Fibroblast of the aortic adventitia (primary cell): ENCODE measurements around the gene PDK3. TPM values are rescaled to one million over a fixed set of nuclear protein-coding genes. Genes with fewer than 3 reads are reported as not detected.
A peak's percentile ranks its signal among the peaks of the same experiment; 100 is the strongest.

Source experiments
- DNase-seq: peaks from one replicate; pipeline ENCODE4 v3.0.0-alpha.2; 2010; ENCODE audit warnings: low read depth
- H3K4me3 ChIP-seq: 2 replicates; pipeline ENCODE4 v1.5.1; 2011; ENCODE audit warnings: low read depth, mild to moderate bottlenecking, control low read depth, low read length, moderate library complexity
- total RNA-seq: library from RNA; depleted of rRNA; stranded (reverse); fragments of >200 nt; gene quantifications from 2 replicates; pipeline ENCODE4 v1.2.3, GENCODE V29; 2012; ENCODE audit warnings: low replicate concordance
- TF ChIP-seq, protein P1 (sequence below): IDR thresholded peaks from 2 replicates; pipeline ENCODE4 v1.5.1; 2011; ENCODE audit warnings: mild to moderate bottlenecking, low read length, control low read depth, inconsistent platforms; ENCODE audit not compliant: insufficient read depth

The PDK3 gene
- total RNA-seq, 1 donor: 6.7 TPM

DNA sequence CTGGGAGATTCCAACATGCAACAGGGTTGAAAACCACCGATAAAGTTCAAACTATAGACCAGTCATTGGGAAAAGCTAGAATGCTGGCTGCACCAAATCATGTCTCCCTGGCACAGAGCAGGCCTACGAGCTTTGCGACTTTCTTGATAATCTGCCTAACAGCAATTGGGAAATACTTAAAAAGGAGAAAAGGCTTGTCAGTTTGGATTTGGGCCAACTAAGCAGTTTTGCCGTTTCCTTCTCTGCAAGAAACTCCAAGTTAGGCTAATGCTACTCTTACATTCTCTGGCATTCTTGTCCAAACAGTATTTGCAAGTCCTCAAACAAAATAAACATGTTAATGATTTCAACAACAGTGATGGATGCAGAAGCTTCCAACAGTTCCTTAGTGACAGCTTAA lies 87.9 kb downstream of the PDK3 start:
- peak; percentile 32 for DNase-seq
- TF ChIP-seq, protein P1, sequence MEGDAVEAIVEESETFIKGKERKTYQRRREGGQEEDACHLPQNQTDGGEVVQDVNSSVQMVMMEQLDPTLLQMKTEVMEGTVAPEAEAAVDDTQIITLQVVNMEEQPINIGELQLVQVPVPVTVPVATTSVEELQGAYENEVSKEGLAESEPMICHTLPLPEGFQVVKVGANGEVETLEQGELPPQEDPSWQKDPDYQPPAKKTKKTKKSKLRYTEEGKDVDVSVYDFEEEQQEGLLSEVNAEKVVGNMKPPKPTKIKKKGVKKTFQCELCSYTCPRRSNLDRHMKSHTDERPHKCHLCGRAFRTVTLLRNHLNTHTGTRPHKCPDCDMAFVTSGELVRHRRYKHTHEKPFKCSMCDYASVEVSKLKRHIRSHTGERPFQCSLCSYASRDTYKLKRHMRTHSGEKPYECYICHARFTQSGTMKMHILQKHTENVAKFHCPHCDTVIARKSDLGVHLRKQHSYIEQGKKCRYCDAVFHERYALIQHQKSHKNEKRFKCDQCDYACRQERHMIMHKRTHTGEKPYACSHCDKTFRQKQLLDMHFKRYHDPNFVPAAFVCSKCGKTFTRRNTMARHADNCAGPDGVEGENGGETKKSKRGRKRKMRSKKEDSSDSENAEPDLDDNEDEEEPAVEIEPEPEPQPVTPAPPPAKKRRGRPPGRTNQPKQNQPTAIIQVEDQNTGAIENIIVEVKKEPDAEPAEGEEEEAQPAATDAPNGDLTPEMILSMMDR: no peak
- H3K4me3 ChIP-seq: no peak overlapping the region

DNA sequence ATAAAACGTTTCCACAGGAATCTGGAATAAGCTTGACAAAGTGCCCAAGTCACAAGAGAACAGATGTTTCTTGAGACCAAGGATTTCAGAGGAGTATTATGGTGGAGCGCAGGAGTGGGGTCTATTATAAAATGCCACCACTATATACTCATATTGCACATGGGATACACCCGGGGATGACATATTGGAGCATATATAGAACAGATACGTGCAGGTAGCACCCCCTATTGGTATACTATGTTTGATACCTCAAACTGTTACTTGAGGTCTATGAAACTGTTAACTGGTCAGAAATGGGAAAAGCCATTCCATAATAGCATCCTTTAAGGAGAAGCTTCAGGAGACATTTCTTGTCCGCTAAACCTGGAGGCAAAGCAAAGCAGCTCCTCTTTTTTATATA lies 96.0 kb downstream of the PDK3 start:
- H3K4me3 ChIP-seq: no peak overlapping the region
- TF ChIP-seq, protein P1: peak; percentile 11
- peak; percentile 30 for DNase-seq

DNA sequence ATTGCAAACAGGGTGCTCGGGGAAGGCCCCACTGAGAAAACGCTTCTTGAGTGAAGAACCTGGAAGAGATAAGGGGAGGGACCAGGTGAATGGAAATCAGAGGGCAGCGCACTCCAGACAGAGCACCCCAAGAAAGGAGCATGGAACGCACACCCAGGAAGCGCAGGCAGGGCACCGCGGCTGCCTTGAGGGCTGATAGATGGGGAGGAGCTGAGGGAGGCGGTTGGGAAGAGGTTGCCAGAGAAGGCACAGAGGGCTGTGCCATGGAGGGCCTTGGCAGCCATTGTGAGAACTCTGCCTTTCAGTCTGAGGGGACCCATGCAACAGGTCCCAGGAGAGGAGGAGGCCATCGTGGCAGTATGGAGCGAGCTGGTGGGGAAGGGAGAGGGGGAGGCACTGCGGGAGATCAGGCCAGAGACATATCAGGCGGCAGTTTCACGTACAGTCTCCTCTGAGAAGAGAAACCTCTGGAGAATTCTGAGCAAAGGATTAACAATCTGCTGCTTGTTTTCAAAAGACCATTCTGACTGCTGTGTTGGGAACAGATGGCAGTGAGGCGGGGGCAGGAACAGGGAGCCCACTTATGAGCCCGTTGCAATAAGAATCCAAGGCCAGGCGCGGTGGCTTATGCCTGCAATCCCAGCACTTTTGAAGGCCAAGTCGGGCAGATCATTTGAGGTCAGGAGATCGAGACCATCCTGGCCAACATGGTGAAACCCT lies 98.4 kb downstream of the PDK3 start:
- TF ChIP-seq, protein P1: no peak
- no peak overlapping the region for H3K4me3 ChIP-seq

DNA sequence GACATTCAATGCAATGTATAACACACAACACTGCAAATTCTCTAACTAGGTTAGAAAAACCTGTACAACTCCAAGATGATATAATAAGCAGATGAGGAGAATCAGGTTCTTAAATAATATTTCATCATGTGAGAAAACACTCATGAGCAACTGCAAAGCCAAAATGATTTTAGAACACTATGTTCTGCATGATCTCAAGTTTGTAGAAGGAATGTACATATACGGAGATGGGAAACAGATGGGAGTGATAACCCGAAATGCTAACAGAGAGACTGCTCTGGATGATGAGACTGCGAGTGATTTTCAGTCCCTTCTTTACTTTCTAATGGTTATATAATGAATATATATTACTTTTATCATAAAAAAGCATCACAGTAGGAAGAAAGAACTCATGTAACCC lies 101.2 kb downstream of the PDK3 start:
- no peak overlapping the region for H3K4me3 ChIP-seq
- TF ChIP-seq, protein P1: no peak
- DNase-seq: no peak

More for the DNA sequence above, 98.4 kb downstream of the PDK3 start:
- DNase-seq: no peak

DNA sequence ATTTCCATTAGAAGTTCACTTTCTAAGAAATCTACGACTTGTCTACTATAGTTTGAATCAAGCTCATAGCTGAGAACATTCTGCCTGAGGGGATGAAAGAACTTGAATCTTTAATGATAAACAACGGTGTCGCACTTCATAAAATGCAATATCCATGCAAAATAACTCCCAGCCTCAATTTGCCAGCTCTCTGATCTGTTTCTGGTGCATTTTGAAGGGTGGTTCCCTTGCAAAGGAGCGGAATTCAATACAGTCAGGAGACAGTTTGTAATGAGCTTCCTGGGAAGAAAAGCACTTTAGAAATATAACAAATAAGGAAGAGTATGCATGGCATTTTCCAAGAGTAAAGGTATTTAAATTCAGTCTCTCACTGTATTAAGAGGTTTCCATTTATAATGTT lies 102.1 kb downstream of the PDK3 start:
- TF ChIP-seq, protein P1: no peak
- no peak overlapping the region for H3K4me3 ChIP-seq
- no peak for DNase-seq

DNA sequence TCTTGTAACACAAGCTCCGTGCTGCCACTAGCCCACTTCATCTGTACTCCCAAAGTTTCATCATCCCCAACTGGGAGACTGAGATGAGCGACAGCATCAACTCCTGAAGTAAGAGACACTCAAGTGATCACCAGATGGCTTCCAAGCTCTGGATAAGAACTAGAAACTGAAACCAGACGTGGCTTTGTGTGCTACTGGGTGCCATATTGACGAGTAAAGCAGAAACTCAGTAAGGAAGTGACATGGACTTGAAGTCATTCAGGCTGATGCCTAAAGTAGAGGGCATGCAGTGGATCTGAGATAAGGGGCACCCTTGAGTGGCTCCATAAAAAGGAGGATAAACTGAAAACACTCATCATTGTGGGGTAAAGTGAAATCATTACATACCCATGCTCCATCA lies 109.7 kb downstream of the PDK3 start:
- TF ChIP-seq, protein P1: no peak
- DNase-seq: no peak

DNA sequence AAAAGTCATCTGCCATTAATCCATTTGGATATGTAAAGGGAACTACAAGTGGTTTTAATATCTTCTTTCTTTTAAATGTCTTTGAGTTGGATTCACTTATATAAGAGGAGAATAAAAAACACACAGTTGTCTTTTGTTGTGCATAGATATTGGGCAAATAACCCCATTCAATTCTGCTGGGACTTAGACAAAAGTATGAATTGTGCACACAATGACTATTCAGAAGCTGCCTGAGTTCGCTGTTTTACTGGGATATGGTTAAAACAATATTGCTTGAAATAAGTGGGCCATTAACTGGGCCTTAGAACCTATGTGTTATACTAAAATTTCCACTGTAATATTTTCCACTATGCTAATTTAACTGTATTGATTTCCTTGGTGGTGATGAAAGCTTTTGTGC lies 110.4 kb downstream of the PDK3 start:
- no peak overlapping the region for H3K4me3 ChIP-seq
- DNase-seq: no peak
- TF ChIP-seq, protein P1: no peak

More for the DNA sequence above, 109.7 kb downstream of the PDK3 start:
- H3K4me3 ChIP-seq: no peak overlapping the region
